Femur (tissue), 1 donor: Measurements from ENCODE around the gene CD58.
"Not testable (repeated sequence)": the region's sequence is repeated elsewhere in the genome, so short reads cannot be mapped to it uniquely, and the experiment has no call there.

Experiments used
- DNase-seq: peaks from one replicate; pipeline ENCODE4 v3.0.0-alpha.2; 2017

CD58 gene

DNA sequence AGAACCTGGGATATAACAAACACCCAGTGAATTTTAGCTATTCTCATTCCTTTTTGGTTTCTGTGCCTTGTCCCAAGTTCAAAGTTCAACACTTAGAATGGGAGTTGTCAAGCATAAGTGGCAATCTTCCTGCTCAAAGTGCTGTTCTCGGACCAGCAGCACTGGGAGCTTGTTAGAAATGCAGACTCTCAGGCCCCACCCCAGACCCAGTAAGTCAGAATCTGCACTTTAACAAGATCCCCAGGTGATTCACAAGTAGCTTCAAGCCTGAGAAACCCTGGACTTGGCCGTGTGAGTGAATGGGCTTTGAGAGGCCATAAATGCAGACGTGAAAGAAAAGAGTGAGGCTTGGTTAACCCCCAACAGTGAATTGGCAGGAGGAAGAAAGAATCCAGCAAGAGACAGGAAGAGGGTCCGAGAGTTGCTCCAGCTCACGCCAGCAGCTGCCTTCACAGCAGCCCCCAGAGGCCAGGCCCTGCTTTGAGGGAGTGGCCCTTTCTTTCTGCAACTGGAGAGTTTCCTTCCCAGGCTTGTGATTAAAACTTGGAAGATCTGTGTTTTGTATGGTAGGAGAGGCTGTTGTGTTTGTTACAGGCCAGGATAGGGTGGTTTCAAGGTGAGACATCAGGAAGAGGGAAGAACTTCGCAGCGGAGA lies 21.3 kb upstream of the CD58 start:
- DNase-seq, result not testable (repeated sequence)

- not testable (repeated sequence) for DNase-seq
Measured at GRCh38 chr1:116591006-116591950, 20.5 kb upstream of the CD58 start.

DNA sequence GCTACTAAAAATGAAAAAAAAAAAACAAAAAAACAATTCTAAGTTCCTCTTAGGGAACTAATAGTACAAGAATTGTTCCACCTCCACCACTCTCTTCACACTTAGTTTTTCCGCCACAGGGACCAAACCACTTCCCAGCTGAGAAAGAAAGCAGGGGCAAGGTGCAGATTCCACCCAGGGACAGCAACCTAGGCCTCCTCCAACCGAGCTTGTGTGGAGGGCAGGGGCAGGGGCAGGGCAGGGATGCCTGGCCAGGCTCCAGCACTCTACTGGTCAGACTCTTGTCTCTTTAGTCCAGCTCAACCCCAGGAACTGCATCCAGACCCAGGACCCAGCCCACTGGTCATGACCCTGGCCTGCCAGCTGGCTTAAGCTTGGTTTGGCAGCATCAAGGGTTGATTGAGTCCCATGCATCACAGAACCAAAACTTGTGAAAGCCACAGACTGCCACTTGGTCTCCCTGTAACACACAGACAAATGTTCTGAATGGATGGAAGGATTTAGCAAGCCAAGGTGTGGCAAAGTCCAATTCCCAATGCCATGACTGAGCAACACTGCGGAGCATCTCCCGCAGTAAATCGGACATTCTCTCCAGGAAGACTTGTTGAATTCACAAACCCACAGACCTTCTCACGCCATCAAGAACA lies 19.7 kb upstream of the CD58 start:
- DNase-seq, result not testable (repeated sequence)

- not testable (repeated sequence) for DNase-seq
Measured at GRCh38 chr1:116589101-116589735, 18.4 kb upstream of the CD58 start.

- no peak for DNase-seq
Measured at GRCh38 chr1:116587501-116588227, 16.8 kb upstream of the CD58 start.

DNA sequence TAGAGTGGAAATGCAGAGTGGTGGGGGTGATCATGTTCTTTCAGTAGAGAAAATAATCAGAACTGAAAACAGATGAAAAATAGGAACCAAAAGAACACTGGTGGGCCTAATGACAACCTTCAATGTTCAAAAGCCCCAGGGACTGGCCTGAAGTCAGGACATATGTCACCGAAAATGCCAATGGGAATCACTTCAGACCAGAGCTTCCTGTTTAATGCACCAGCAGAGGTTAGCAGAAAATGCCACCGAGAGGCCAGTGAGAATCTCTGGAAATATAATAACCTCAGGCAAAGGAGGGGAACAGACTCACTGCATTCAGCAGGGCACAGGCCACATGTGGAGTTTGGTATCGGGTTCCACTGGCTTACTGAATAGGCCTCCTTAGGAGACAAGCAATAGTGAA lies 15.9 kb upstream of the CD58 start:
- no peak for DNase-seq

GRCh38 chr1:116585886-116586285 lies 15.1 kb upstream of the CD58 start:
- DNase-seq, result no peak

DNA sequence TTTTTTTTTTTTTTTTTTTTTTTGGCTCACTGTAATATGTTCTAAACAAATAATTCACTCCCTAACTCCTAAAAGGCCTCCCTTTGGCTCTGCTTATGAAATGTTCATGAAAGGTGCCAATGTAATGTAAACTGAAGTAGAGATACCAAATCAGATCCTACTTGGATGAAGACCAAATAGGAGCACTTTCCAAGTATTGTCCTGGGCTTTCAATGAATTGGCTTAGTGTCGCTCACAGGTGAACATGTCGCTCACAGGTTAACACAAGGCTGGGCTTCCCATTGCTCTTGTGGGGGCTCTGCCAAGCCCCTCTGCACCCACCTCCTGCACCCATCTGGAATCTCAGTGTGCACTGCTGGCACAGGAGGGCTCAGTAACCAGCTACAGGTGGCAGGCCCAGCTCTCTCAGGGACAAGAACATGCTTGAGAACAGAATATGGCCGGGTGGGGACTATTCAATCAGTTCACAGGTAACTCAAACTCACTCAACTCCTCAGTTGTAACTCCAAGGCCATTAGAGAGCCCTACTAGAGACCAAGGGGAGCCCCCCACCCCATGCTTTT lies 10.6 kb upstream of the CD58 start:
- DNase-seq, result no peak

DNA sequence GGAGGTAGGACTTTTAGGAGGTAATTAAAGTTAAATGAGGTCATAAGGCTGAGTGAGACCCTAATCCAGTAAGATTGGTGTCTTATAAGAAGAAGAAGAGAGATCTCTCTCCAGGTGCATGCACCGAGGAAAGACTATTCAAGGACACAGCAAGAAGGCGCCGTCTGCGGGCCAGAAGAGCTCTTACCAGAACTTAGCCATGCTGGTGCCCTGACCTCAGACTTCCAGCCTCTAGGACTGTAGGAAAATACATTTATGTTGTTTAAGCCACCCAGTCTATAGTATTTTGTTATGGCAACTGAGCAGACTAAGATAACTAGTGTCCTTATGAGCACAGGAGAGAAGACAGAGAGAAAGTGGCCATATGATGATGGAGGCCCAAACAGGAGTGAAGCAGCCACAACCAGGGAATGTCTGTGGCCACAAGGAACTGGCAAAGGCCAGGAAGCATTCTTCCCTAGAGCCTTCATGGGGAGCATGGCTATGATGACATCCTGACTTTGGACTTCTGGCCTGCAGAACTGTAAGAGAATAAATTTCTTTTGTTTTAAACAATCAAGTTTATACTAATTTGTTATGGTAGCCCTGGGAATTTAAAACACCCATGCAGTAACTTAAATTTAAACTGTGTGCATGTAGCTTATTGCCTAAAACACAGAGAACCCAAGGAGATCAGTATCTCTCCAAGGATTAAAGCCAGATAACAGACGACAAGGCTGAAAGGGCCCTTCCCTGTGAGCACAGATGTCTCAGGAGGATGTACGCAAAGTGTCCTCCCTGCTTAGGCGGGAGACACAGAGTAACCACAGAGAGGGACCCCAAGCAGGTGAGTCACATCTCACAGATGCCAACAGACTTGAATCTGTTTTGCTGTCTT lies 9.9 kb upstream of the CD58 start:
- DNase-seq, result no peak

GRCh38 chr1:116579259-116579875 lies 8.5 kb upstream of the CD58 start:
- DNase-seq, result no peak

GRCh38 chr1:116578581-116578980 lies 7.8 kb upstream of the CD58 start:
- DNase-seq, result no peak

DNA sequence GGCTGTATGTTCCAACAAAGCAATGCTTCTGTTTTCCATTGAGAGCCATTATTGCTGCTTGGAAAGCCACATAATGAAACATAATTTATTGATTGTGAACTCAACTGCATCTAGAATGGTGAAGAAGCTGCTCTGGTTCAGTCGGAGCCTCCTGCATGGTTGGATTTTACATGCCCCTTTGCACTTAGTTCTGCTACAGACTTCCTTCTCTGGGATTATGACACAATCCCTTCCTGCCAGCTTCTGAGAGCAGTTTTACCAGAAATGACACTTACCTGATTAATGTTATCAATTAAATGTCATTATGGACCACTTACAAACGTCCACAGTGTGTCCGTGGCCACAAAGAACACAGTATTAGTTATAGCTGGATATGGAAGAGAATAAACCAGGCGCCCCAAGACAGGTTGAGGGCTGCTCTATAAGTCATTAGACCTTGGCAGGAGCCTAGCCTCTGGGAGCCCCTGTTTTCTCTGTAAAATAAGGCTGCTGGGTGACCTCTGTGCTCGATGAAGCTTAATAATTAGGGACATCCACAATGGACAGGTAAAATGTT lies 7.0 kb upstream of the CD58 start:
- no peak for DNase-seq

- DNase-seq, result peak; percentile 83
Measured at GRCh38 chr1:116574581-116575291, 3.9 kb upstream of the CD58 start.

DNA sequence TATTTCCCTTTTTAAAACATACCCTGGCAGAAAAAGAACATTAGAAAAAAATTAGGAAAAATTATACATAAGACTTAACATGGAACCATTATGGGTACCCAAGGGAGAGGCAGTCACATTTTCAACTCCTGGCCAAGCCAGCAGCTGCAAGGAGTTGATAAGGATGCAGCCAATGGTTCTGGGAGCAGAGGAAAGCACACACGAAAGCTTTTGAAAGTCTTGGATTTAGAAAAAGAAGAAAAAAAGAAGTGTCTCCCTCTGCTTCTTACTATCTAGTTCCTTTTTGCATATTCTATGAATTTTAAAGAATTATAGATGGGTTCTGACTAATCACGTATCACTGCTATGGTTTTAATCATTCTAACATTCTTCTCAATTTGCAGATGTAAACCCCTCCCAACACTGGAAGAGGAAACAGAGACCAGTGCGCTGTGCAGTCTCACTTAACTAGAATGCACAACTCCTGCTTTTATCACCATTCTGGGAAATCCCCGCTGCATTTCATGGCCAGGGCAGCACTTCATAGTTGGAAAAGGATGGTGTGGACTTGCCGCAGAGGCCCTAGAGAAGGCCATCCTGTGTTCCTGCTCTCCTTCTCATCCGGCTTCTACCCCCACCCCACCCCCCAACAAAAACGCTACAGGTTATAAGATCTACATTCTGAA lies 2.7 kb upstream of the CD58 start:
- no peak for DNase-seq

DNA sequence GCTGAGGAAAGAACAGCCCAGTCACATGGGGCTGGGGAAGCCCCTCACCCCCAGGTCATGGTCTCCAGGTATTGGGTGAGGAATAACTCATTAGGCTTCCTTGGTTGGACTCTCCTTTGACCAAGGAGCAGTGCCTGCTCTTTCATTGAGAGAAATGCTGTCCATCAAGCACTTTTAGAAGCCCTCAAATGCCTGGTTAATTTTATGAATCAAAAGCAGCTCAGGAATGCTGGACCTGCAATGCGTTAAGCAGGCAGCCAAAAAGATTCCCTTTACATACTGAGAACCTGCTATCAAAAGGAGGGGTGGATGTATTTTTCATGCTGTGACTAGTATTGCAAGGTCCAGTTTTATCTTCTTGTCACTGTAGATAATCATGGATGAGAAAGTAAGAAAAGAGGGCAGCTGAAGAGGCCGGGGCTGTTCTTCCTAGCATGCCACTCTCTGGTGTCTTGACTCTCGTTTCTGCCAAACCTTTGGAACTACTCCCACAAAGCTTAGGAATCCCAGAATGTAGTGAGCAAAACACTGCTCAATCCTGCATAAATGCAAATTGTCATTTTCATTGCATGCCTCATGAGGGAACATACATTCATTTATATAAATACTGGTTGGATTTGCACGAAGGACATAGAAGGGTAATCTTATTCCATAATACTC lies 2.1 kb upstream of the CD58 start:
- no peak for DNase-seq

DNA sequence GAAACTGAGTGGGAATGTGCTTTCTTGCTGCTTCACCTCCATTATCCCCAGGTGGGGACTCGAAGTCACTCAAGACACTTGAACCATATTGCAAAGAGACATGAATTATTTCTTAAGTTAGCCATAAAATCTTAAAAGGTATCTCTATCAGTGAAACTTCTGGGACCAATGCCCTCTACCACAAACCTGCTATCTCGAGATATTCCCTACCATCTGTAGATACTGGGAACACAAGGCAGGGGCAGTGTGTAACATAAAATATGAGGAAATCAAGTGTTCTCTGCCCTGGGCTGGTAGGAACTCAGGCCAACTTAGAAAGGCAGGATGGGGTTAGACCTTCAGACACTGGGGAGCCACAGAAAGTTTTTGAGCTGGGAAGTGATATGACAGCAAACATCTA lies 1.3 kb upstream of the CD58 start:
- no peak for DNase-seq

DNA sequence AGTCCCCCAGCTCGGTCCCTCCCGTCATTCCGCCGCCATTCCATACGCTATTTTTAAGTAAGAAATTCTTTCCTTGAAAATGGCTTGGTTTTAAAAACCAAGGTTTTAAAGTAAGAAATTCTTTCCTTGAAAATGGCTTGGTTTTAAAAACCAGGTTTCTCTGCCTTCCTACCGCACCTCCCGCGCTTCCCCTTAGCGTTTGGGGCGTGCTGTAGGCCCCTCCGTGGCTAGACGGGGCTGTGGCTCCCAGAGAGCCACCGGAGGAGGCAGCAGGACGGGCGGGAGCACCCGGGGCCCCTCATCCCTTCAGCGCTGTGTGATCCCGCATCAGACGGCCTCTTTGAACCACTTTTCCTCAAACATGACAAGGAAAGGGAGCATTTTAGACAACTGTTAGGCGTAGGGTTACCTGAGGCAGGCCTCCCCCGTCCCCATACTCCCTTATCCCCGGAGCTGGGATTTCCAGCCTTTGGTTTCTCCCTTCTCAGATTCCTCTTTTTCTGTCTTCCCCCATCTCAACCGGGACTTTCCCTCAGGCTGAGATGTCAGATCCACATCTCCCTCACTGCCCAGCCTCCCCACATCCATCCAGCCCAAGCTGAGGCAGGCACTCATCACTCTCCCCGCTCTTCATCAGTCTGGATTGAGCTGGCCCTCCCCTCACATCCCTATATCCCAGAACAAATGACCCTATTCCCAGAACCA lies 541 bp upstream of the CD58 start:
- DNase-seq, result no peak
